ENCODE data around the gene TCEA3.

- no peak for TF ChIP-seq CTCF (IDR thresholded peaks at IDR 0.05; ENCODE audit: insufficient read depth, low read depth, low read length)
- TF ChIP-seq EZH2 (IDR thresholded peaks at IDR 0.05; ENCODE audit: insufficient read depth, low read length): no peak
Measured at GRCh38 chr1:23470282-23471070, 45.9 kb upstream of the TCEA3 start.

All from astrocyte (in vitro differentiated cells and primary cell).